Mononuclear cell (primary cell): ENCODE measurements around the gene RUNX3. TPM values are rescaled to one million over a fixed set of nuclear protein-coding genes. Genes with fewer than 3 reads are reported as not detected.
"Not testable (repeated sequence)": the region's sequence is repeated elsewhere in the genome, so short reads cannot be mapped to it uniquely, and the experiment has no call there.

ENCODE experiments used
- H3K27me3 ChIP-seq: 2 replicates; pipeline ENCODE4 v1.6.0; 2011; ENCODE audit warnings: low read length, control low read depth; ENCODE audit not compliant: insufficient read depth
- H3K4me1 ChIP-seq: 2 replicates; pipeline ENCODE4 v1.5.1; 2011; ENCODE audit warnings: mild to moderate bottlenecking, low read length, control low read depth; ENCODE audit not compliant: insufficient read depth
- H3K4me3 ChIP-seq: 2 replicates; pipeline ENCODE4 v1.5.1; 2011; ENCODE audit warnings: mild to moderate bottlenecking, low read length, moderate library complexity
- H3K9me3 ChIP-seq: 2 replicates; pipeline ENCODE4 v1.5.1; 2011; ENCODE audit warnings: low read depth, mild to moderate bottlenecking, control low read depth, low read length
- total RNA-seq: library from RNA; depleted of rRNA; stranded (reverse); fragments of >200 nt; gene quantifications from one replicate; pipeline ENCODE4 v1.2.3, GENCODE V29; 2012

RUNX3 gene
- total RNA-seq, 1 donor = 76.4 TPM

DNA sequence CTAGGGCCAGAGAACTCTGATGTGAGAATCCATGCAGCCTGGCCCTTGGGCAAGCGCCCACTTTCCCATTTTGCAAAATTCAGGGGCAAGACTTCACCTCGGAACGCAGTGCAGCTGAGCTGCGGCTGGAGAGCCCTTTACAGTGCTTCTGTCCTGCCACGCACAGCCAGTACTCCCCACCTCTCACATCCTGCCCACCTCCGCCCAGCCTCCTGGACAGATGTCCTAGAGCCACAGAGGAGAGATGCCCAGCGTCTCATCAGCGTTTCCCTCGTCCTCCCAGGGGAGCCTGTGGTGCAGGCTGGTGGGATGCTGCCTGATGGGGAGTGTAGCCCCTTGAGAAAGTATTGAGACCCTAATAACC, 29.6 kb downstream of the RUNX3 start:
- H3K27me3 ChIP-seq = no peaks in the 10 kb centered on the region
- no peaks in the 10 kb centered on the region for H3K9me3 ChIP-seq
- H3K4me1 ChIP-seq = peaks cover 15% of the 10 kb centered on the region
- no peak overlapping the region for H3K4me3 ChIP-seq

DNA sequence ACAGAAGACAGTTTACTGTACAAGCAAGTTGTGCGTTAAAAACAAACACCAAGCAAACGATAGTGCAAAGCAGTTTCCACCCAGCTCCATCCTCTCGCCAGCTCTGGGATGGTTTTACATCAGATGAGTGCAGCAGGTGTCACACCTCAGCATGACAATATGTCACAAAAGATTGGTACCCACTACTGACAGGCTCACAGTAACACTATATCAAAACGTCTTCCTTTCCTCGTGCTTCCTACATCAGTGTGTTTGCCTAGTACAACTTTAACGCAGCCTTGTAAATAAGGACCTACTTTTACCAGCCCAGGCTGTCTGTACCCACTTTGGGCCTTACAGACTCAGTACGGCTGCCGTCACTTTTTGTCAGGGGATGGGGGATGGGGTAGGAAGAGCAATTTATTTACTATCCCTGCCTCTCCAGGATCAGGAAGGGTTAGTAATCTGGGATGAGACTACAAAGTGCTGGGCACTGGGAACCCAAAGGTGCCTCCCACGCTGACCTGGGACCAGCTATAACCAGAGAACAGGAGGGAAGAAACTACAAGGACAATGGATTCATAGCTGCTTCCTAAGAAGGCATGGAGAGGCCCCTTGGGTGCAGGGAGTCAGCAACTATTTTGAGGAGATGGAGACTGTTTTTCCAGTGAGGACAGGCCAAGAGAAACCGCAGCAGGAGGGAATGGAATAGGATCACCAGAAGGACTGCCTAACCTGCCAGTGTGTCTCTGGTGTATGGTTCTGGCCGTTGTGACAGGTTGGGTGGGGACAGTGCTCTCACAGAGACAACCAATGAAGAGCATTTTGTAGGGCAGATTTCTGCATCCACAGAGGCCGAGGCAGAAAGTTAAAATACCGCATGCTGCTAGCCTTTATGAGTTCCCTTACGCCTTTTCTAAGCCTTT, 30.2 kb downstream of the RUNX3 start:
- Histone ChIP-seq H3K4me3 (no peak overlapping the region), H3K4me1 (peaks cover 15% of the 10 kb centered on the region), H3K27me3 (no peaks in the 10 kb centered on the region), H3K9me3 (no peaks in the 10 kb centered on the region)

DNA sequence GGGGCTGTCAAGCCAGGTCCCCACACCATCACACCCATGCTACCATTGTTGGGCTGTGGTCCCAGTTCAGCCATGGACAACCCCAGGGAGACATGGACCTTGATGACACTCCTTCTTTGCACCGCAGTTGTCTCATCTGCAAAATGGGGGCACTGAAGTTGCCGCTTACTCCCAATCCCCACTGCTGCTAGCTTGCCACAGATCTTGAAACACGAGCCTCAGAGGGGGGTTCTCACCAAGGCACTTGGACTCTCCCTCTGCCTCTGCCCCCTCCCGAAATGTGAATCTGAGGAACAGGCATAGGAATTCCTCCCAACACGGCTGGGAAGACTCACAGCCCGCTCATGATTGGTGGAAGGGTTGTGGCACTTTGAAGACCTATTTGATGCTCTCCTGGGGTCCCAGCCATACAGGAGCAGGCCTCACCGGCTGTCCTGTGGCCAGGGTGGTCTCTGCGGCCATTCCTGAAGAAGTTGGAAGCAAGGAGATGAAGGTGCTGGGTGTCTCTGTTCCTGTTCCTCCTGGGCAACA, 31.1 kb downstream of the RUNX3 start:
- Histone ChIP-seq H3K4me1 (peaks cover 15% of the 10 kb centered on the region), H3K9me3 (no peaks in the 10 kb centered on the region), H3K27me3 (no peaks in the 10 kb centered on the region), H3K4me3 (no peak overlapping the region)

DNA sequence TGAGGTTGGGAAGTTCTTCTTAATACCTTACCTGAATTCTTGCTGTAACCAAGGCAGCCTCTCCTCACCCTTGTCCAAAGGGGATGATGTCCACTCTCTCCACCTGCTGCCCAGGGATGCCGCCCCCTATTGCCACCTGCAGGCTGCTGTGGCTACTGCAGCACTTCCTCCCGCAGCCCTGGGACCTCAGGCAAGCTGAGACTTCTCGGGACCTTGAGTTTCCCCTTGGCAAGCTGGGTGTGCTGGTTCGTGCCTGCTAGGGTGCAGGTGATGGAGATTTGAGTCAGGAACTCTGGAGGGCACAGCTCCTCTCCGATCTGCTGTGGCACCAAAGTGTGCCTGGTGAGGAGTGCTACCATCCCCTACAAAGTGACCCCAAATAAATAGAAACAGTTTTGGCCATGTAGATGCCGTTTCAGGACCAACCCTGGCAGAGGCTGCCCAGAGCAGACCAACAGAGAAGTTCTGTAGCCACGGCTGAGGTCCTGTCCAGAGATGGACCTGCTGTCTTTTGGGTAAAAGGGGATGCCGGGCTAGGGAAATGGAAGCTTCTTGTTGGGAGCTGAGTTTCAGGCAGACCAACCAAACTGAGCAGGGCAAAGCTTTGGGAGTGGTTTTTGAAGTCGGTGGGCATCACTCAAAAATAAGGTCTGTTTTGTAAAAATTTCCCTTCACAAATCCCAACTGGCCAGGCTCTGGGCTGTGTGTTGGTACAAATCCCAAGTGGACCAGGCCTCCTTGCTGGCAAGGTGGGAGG, 31.7 kb downstream of the RUNX3 start:
- Histone ChIP-seq H3K9me3 (no peaks in the 10 kb centered on the region), H3K4me3 (no peak overlapping the region), H3K4me1 (peaks cover 15% of the 10 kb centered on the region), H3K27me3 (no peaks in the 10 kb centered on the region)

DNA sequence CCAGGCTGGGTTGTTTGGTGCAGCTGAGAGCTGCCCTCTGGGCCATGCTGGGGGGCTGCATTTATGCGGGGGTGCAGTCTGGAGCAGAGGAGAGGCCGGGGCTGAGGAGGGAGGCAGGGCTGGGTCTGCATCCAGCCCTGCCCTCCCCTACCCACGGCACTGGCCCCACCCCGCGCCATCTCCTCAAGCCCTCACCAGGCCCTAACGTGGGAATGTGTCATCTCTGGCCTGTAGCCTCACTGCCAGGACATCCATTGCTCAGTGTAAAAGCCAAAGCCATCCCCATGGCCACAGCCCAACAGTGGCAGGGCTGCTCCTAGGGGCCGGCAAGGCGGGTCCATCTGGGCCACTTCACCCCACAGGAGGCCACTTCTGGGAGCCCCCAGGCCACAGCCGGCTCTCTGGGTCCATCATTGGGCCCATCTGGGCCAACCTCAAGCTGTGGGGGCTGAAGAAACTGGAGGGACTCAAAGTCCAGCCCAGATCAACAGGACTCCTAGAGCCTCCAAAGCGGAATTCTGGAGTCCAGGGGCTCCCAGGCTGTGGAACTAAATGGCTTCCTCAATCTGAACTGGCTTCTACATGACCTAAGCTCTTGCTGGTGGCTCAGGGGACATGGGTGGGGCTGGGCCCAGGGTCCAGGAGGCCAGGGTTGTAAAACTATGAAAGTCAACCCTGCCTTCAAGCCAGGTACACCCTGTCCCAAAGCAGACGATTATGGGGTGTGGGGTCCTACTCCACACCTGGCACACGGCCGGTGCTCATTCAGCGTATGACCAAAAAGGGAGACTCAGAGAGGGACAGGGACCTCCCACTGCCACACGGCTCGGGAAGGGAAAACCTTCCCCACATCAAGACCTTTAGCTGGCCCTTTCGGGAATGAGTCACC, 32.6 kb downstream of the RUNX3 start:
- Histone ChIP-seq H3K4me3 (no peak overlapping the region), H3K9me3 (no peaks in the 10 kb centered on the region), H3K27me3 (no peaks in the 10 kb centered on the region), H3K4me1 (peaks cover 15% of the 10 kb centered on the region)

DNA sequence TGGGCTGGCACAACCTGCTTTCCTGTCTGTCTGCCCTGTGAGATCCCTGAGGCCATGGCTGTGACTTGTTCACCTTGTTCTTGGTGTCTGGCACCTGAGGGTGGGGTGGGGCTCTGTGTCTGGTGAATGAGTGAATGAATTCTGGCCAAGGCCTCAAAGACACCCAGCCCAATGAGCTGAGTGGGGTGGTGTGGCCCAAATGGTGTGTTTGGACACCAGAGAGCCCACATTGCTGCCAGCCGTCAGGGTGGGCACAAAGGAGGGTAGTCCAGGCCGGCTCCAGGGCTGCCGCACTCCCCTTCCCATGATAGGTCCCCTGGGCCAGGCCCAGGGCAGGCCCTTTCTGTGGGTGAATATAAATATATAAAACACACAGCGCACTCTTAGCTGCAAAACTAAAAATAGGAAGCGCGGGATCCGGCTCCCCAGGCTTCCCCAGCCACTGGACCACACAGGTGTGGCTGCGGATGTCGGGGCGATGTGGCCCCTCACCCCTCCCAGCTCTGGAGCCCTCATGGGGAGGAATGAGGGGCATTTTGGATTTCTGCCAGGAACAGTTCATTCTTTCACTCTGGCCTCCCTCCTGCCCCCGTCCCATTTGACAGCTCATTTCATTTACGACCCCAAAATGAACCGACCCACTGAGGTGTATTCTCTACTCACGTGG, 33.3 kb downstream of the RUNX3 start:
- Histone ChIP-seq H3K27me3 (no peaks in the 10 kb centered on the region), H3K4me1 (peaks cover 15% of the 10 kb centered on the region), H3K4me3 (no peak overlapping the region), H3K9me3 (no peaks in the 10 kb centered on the region)

DNA sequence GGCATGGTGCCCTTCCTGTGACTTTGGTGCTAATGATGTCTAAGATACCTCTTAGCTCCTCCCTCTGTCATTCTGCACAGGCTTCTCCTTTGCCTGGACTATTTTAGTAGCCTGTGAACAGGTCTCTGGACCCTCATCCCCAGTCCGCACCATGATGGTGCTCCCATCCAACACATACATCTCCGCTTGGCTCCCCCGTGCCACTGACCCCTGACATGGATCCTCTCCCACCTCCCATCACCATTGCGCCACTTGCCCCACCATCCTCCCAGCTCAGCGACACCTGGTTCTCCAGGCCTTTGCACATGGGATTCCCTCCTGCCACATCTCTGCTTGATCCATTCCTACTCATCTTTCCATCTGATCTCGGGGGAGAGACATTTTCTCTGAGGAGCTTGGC, 33.9 kb downstream of the RUNX3 start:
- Histone ChIP-seq H3K4me3 (no peak overlapping the region), H3K27me3 (no peaks in the 10 kb centered on the region), H3K9me3 (no peaks in the 10 kb centered on the region), H3K4me1 (peaks cover 15% of the 10 kb centered on the region)

DNA sequence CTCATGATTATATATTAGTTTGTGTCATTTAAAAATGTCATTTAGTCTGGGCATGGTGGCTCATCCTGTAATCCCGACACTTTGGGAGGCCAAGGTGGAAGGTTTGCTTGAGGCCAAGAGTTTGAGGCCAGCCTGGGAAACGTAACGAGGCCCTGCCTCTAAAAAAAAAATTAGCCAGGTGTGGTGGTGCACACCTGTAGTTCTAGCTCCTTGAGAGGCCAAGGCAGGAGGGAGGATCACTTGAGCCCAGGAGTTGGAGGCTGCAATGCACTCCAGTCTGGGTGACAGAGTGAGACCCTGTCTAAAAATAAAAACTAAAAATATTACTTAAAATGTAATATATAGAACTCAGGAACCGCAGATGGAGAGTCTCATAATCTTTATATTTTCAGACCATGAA, 34.6 kb downstream of the RUNX3 start:
- no peaks in the 10 kb centered on the region for H3K9me3 ChIP-seq
- H3K4me1 ChIP-seq = peaks cover 15% of the 10 kb centered on the region
- H3K4me3 ChIP-seq = no peak overlapping the region
- no peaks in the 10 kb centered on the region for H3K27me3 ChIP-seq

DNA sequence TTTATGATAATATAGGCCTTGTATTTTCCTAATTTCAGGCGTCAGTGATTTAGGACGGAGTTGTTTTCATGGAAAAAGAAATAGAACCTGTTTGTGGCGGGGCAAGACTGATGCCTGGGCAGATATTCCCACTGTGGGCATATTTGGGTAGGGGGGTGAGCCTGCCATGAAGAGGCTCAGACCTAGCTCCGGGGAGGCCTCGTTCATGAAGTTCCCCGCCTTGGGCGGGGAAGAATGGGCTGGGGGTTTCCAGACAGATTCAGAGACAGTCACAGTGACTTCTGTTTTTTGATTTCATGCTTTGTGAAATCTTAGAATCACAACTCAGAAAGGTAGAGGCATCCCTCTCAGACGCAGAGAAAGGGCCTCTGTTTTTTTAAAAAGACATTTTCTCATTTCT, 36.1 kb downstream of the RUNX3 start:
- Histone ChIP-seq H3K4me3 (no peak overlapping the region), H3K9me3 (no peaks in the 10 kb centered on the region)

DNA sequence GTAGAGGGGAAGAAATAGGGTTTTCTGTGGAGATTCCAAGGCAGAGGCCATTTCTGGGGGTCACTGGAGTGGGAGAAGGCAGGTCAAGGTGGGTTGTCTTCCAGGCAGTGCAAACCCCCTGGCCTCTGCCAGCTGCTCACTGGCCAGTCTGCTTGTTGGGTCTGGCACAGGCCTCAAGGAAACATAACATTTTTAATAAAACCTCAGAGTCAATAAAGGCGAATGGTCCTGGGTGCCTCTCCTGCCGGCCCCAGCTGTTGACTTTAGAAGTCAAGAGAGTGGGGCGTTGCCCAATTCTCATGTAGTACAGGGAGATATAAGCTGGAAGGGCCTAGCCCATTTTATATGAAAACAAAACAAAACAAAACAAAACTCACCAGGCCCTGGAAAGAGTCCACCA, 36.6 kb downstream of the RUNX3 start:
- Histone ChIP-seq H3K4me1 (peaks cover 7% of the 10 kb centered on the region), H3K9me3 (no peaks in the 10 kb centered on the region), H3K4me3 (no peak overlapping the region), H3K27me3 (no peaks in the 10 kb centered on the region)

More for the DNA sequence above, 36.1 kb downstream of the RUNX3 start:
- H3K4me1 ChIP-seq = peaks cover 13% of the 10 kb centered on the region
- H3K27me3 ChIP-seq = no peaks in the 10 kb centered on the region

DNA sequence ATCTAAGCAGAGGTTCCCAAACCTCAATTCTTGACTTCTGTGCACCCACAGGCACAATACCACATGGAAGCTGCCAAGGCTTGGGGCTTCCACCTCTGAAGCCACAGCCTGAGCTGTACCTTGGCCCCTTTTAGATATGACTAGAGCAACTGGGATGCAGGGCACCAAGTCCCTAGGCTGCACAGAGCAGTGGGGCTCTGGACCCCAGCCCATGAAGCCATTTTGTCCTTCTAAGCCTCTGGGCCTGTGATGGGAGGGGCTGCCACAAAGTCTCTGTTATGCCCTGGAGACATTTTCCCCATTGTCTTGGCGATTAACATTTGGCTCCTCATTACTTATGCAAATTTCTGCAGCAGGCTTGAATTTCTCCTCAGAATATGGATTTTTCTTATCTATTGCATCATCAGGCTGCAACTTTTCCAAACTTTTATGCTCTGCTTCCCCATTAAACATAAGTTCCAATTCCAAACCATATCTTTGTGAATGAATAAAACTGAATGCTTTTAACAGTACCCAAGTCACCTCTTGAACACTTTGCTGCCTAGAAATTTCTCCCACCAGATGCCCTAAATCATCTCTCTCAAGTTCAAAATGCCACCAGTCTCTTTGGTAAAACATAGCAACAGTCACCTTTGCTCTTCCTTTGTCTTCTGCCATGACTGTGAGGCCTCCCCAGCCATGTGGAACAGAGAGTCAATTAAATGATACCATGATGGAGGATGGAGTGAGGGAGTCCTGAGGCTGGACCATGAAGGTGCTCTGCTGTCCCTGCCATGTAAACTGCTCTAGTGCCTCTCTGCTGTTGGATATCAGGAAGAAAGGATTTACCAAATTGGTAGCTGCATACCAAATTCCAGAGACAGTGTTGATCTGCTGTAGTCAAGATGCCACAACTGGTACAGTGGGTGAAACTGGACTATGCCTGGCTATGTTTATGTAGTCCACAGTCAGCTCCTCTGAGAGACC, 37.6 kb downstream of the RUNX3 start:
- Histone ChIP-seq H3K9me3 (no peaks in the 10 kb centered on the region), H3K4me3 (no peak overlapping the region), H3K4me1 (no peaks in the 10 kb centered on the region), H3K27me3 (no peaks in the 10 kb centered on the region)

DNA sequence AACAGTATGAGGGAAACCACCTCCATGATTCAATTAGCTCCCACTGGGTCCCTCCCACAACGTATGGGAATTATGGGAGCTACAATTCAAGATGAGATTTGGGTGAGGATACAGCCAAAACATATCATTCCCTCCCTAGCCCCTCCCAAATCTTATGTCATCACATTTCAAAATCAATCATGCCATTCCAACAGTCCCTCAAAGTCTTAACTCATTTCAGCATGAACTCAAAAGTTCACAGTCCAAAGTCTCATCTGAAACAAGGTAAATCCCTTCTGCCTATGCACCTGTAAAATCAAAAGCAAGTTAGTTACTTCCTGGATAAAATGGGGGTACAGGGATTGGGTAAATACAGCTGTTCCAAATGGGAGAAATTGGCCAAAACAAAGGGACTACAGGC, 38.7 kb downstream of the RUNX3 start:
- H3K27me3 ChIP-seq, H3K4me1 ChIP-seq, H3K9me3 ChIP-seq, H3K4me3 ChIP-seq: not testable (repeated sequence)

DNA sequence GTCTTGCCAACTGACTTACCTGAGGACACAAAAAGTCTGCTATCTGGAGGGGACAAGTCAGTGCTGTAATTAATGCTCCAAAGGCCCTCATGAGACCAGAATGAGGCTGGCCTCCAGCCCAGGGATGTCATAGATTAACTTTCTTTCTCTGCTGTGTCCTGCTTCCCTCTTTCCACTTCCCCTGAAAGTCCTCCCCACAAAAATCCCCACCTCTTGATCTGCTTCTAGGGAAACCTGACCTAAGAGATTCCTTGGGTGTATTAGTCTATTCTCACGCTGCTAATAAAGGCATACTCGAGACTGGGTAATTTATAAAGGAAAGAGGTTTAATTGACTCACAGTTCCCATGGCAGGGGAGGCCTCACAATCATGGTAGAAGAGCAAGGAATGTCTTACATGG, 39.2 kb downstream of the RUNX3 start:
- Histone ChIP-seq H3K9me3 (no peaks in the 10 kb centered on the region), H3K4me3 (no peak overlapping the region), H3K27me3 (no peaks in the 10 kb centered on the region), H3K4me1 (no peaks in the 10 kb centered on the region)
